Ishikawa (cell line): Measurements from ENCODE around the gene WHRN.

Experiments
- CEBPB ChIP-seq: IDR thresholded peaks from 2 replicates; pipeline ENCODE4 v1.6.1; 2012
- CREB1 ChIP-seq: IDR thresholded peaks from 2 replicates; pipeline ENCODE4 v1.6.1; 2012; ENCODE audit warnings: low read depth
- EGR1 ChIP-seq: IDR thresholded peaks from 2 replicates; pipeline ENCODE4 v1.6.1; 2012
- EP300 ChIP-seq: IDR thresholded peaks from 2 replicates; pipeline ENCODE4 v1.6.1; 2012; ENCODE audit warnings: borderline replicate concordance
- FOXM1 ChIP-seq: IDR thresholded peaks from 2 replicates; pipeline ENCODE4 v1.6.1; 2012; ENCODE audit warnings: low read depth, borderline replicate concordance
- NFIC ChIP-seq: IDR thresholded peaks from 2 replicates; pipeline ENCODE4 v1.6.1; 2012
- RAD21 ChIP-seq: IDR thresholded peaks from 2 replicates; pipeline ENCODE4 v1.6.1; 2012; ENCODE audit warnings: low read depth
- REST ChIP-seq: IDR thresholded peaks from 2 replicates; pipeline ENCODE4 v1.6.1; 2012; ENCODE audit warnings: low read depth, mild to moderate bottlenecking
- TAF1 ChIP-seq: IDR thresholded peaks from 2 replicates; pipeline ENCODE4 v1.6.1; 2012; ENCODE audit warnings: low read depth, mild to moderate bottlenecking
- TCF12 ChIP-seq: IDR thresholded peaks from 2 replicates; pipeline ENCODE4 v1.6.1; 2012; ENCODE audit warnings: low read depth
- YY1 ChIP-seq: IDR thresholded peaks from 2 replicates; pipeline ENCODE4 v1.6.1; 2012; ENCODE audit warnings: low read depth
- ZBTB7A ChIP-seq: IDR thresholded peaks from 2 replicates; pipeline ENCODE4 v1.6.1; 2012; ENCODE audit warnings: low read depth
- TF ChIP-seq, protein P1 (sequence below): IDR thresholded peaks from 2 replicates; pipeline ENCODE4 v1.6.1; 2012
- TF ChIP-seq, protein P2 (sequence below): IDR thresholded peaks from 2 replicates; pipeline ENCODE4 v1.6.1; 2012

DNA sequence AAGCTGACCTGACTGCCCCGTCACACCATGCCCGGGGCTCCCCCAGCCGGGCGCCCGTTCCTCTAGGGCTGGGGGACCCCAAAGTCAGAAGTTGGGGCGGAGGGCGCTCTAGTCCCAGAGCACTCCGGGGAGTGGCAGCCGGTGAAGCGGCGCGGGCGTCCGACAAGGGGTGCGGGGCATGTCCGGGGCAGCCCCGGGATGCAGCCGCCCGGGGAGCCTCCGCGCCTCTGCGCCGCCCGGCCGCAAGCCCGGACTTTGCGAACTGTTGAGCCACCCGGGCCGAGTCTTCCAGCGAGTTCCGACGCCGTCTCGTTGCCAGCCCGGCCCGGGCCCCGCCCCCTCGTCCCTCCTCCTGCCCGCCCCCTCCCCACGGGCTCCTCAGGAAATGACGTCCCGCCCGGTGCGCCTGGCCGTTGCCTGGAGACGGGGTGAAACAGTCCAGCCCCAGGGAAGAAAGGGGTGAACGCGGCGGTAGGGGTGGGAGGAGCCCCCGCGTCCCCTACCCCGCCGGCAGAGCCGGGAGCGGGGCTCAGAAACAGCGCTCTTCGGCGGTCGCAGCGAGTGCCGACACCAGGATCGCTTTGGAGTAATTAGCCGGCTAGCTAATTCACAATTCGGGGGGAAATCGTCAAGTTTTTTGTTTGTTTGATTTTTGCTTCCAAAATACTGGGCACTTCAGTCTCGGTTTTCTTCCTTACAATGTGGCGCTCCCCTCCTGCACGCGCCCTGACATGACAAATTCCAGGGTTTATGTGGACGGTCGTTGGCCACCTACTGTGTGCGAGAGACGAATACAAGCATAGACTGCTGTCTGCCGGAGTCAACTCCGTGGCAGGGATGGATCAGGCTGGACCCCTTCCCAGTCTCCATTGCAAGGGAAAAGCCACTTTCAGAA is at the start of gene WHRN:
- TF ChIP-seq REST: no peak
- peak; percentile 62 for TF ChIP-seq CREB1
- TF ChIP-seq ZBTB7A: peak; percentile 78
- TF ChIP-seq, protein P1, sequence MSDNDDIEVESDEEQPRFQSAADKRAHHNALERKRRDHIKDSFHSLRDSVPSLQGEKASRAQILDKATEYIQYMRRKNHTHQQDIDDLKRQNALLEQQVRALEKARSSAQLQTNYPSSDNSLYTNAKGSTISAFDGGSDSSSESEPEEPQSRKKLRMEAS: no peak; the same call in 1 of the 2 replicates
- TF ChIP-seq EP300: no peak
- no peak for TF ChIP-seq NFIC
- no peak for TF ChIP-seq FOXM1
- TF ChIP-seq, protein P2, sequence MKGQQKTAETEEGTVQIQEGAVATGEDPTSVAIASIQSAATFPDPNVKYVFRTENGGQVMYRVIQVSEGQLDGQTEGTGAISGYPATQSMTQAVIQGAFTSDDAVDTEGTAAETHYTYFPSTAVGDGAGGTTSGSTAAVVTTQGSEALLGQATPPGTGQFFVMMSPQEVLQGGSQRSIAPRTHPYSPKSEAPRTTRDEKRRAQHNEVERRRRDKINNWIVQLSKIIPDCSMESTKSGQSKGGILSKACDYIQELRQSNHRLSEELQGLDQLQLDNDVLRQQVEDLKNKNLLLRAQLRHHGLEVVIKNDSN: 0 out of 2 replicates have a peak, but pooled peaks have one; percentile 8
- no peak for TF ChIP-seq YY1
- peak; percentile 55 for TF ChIP-seq TAF1
- no peak for TF ChIP-seq RAD21
- TF ChIP-seq TCF12: no peak; the same call in 1 of the 2 replicates
- peak; percentile 23; the same call in 1 of the 2 replicates for TF ChIP-seq EGR1
- no peak for TF ChIP-seq CEBPB
